Body of pancreas (tissue), 4 donors: Measurements from ENCODE around the gene RIMS4.

ENCODE experiments used
- POLR2A ChIP-seq, 3 donors: fragments of 450-650 bp; IDR thresholded peaks; one replicate each; pipeline ENCODE4 v1.6.1; 2016; ENCODE audit warnings: antibody characterized with exemption in 3 of 3, mild to moderate bottlenecking in 2 of 3
- TF ChIP-seq, protein P1 (sequence below), 7 experiments: fragments of 450-650 bp in 4 of 7; fragments of 200-600 bp in 3 of 7; sonication (generic) in 3 of 7; IDR thresholded peaks; one replicate each; pipeline ENCODE4 v1.5.1; 2016 to 2019; ENCODE audit warnings: antibody characterized with exemption in 7 of 7

DNA sequence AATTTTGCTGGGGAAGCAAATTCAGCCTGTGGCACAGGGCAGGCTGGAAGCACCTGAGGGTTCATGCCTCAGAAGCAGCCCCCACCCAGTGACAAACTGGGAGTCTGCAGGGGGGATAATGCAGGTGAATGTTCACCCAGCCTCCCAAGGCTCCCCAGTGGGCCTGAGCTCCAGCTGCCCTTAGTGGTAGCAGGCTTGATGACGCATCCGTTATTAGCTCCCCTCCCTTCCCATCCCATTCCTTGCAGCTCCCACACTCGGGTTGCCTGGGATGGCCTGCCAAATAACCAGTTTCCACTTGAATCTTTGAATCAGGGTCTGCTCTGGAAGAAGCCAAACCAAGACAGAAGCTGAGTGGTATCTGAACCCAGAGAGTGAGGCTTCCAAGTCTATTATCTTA is 48.9 kb downstream of the RIMS4 start:
- TF ChIP-seq, protein P1, sequence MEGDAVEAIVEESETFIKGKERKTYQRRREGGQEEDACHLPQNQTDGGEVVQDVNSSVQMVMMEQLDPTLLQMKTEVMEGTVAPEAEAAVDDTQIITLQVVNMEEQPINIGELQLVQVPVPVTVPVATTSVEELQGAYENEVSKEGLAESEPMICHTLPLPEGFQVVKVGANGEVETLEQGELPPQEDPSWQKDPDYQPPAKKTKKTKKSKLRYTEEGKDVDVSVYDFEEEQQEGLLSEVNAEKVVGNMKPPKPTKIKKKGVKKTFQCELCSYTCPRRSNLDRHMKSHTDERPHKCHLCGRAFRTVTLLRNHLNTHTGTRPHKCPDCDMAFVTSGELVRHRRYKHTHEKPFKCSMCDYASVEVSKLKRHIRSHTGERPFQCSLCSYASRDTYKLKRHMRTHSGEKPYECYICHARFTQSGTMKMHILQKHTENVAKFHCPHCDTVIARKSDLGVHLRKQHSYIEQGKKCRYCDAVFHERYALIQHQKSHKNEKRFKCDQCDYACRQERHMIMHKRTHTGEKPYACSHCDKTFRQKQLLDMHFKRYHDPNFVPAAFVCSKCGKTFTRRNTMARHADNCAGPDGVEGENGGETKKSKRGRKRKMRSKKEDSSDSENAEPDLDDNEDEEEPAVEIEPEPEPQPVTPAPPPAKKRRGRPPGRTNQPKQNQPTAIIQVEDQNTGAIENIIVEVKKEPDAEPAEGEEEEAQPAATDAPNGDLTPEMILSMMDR (IDR thresholded peaks at IDR 0.05): no peak
- TF ChIP-seq POLR2A (IDR thresholded peaks at IDR 0.05): no peak
